H1 (cell line): ENCODE results near the gene NANOS3. TPM values are rescaled to one million over a fixed set of nuclear protein-coding genes. Genes with fewer than 3 reads are reported as not detected.

Source experiments
- CBX8 ChIP-seq: fragments of 300-800, 300-1000 bp; sonication (generic); IDR thresholded peaks from 2 replicates; pipeline ENCODE4 v1.7.1; 2016; ENCODE audit warnings: low read depth, low read length, borderline replicate concordance
- CTBP2 ChIP-seq: IDR thresholded peaks from 2 replicates; pipeline ENCODE4 v1.7.0; 2011; ENCODE audit warnings: borderline replicate concordance, mild to moderate bottlenecking, moderate library complexity, mixed read lengths, low read length; ENCODE audit not compliant: insufficient read depth, insufficient read length
- FOSL1 ChIP-seq: IDR thresholded peaks from 2 replicates; pipeline ENCODE4 v1.6.1; 2011; ENCODE audit warnings: mild to moderate bottlenecking, low read depth, low read length, moderate library complexity; ENCODE audit not compliant: insufficient read depth
- JUND ChIP-seq: IDR thresholded peaks from 2 replicates; pipeline ENCODE4 v1.6.1; 2011; ENCODE audit warnings: mild to moderate bottlenecking, improper control_type of control experiment, low read length
- KDM4A ChIP-seq: IDR thresholded peaks from one replicate; pipeline ENCODE4 v1.7.1; 2012; ENCODE audit warnings: low read depth, mild to moderate bottlenecking, moderate library complexity, low read length, inconsistent platforms; ENCODE audit not compliant: severe bottlenecking
- KDM5A ChIP-seq: fragments of 200-600 bp; IDR thresholded peaks from 2 replicates; pipeline ENCODE4 v1.7.1; 2012; ENCODE audit warnings: mild to moderate bottlenecking, low read length, inconsistent platforms, mixed read lengths
- NANOG ChIP-seq: IDR thresholded peaks from 2 replicates; pipeline ENCODE4 v1.6.1; 2011; ENCODE audit warnings: low read length, low read depth, mild to moderate bottlenecking, inconsistent platforms; ENCODE audit not compliant: insufficient read depth, poor library complexity, severe bottlenecking
- NRF1 ChIP-seq: IDR thresholded peaks from 2 replicates; pipeline ENCODE4 v1.6.1; 2011; ENCODE audit warnings: mild to moderate bottlenecking, low read depth, low read length, improper control_type of control experiment
- PHF8 ChIP-seq: fragments of 200-600 bp; sonication (generic); conservative IDR thresholded peaks from 2 replicates; pipeline ENCODE4 v1.7.1; 2012; ENCODE audit warnings: low read depth, mild to moderate bottlenecking, inconsistent platforms, low read length, moderate library complexity
- POLR2A ChIP-seq, 2 experiments: IDR thresholded peaks; 1 replicate in 1 of 2; 2 replicates in 1 of 2; pipeline ENCODE4 v1.6.1; 2011; ENCODE audit warnings: low read depth in 2 of 2, low read length in 2 of 2, mild to moderate bottlenecking in 2 of 2; ENCODE audit errors: control extremely low read depth in 1 of 2
- RBBP5 ChIP-seq: IDR thresholded peaks from 2 replicates; pipeline ENCODE4 v1.7.1; 2012; ENCODE audit warnings: low read depth, mild to moderate bottlenecking, inconsistent platforms, low read length, moderate library complexity, borderline replicate concordance
- RFX5 ChIP-seq: IDR thresholded peaks from 2 replicates; pipeline ENCODE4 v1.6.1; 2011; ENCODE audit warnings: low read depth, low read length, improper control_type of control experiment, borderline replicate concordance
- RNF2 ChIP-seq: fragments of 200-900, 300-1000 bp; sonication (generic); IDR thresholded peaks from 2 replicates; pipeline ENCODE4 v1.7.1; 2016; ENCODE audit warnings: borderline replicate concordance, low read depth, mild to moderate bottlenecking, antibody characterized with exemption, low read length; ENCODE audit not compliant: poor library complexity, severe bottlenecking; ENCODE audit errors: missing control alignments
- SIN3A ChIP-seq, 2 experiments: IDR thresholded peaks in 1 of 2; conservative IDR thresholded peaks in 1 of 2; 2 replicates each; pipeline ENCODE4 v1.6.1; 2011 to 2012; ENCODE audit warnings: low read length in 2 of 2, improper control_type of control experiment in 1 of 2, low read depth in 1 of 2, mild to moderate bottlenecking in 1 of 2
- SIX5 ChIP-seq: IDR thresholded peaks from 2 replicates; pipeline ENCODE4 v1.6.1; 2011; ENCODE audit warnings: mild to moderate bottlenecking, low read depth, low read length
- SP2 ChIP-seq: IDR thresholded peaks from 2 replicates; pipeline ENCODE4 v1.6.1; 2012; ENCODE audit warnings: mild to moderate bottlenecking, low read length, inconsistent platforms
- SP4 ChIP-seq: IDR thresholded peaks from 2 replicates; pipeline ENCODE4 v1.6.1; 2012; ENCODE audit warnings: low read length, inconsistent platforms
- SRF ChIP-seq: IDR thresholded peaks from 2 replicates; pipeline ENCODE4 v1.6.1; 2011; ENCODE audit warnings: mild to moderate bottlenecking, low read depth, low read length, moderate library complexity
- TBP ChIP-seq: IDR thresholded peaks from 2 replicates; pipeline ENCODE4 v1.6.1; 2011; ENCODE audit warnings: low read depth, low read length, improper control_type of control experiment
- TEAD4 ChIP-seq: IDR thresholded peaks from 2 replicates; pipeline ENCODE4 v1.6.1; 2012; ENCODE audit warnings: low read depth, low read length, inconsistent platforms, mixed read lengths
- YY1 ChIP-seq: IDR thresholded peaks from 2 replicates; pipeline ENCODE4 v1.6.1; 2011; ENCODE audit warnings: low read depth, mild to moderate bottlenecking, low read length
- polyA plus RNA-seq, 7 experiments: library from polyadenylated mRNA; depleted of rRNA in 3 of 7; stranded (reverse) in 5 of 7; unstranded in 2 of 7; fragments of >200 nt in 5 of 7; fragments of 200-250 nt in 2 of 7; gene quantifications; 1 replicate in 5 of 7; 2 replicates in 1 of 7; 4 replicates in 1 of 7; pipeline versions ENCODE4 v1.2.1 to v1.2.3, GENCODE V29; 2011 to 2013; ENCODE audit warnings: missing spikeins in 2 of 7, mixed read lengths in 2 of 7
- total RNA-seq: library from RNA; stranded (reverse); fragmentation: NEBNext Ultra II Directional; extraction: Animal tissue kit (Norgen Biotek cat#: 25700); gene quantifications from 2 replicates; pipeline ENCODE4 v1.2.1, GENCODE V29; 2021
- TF ChIP-seq, protein P1 (sequence below): IDR thresholded peaks from 2 replicates; pipeline ENCODE4 v1.6.1; 2011; ENCODE audit warnings: low read length, improper control_type of control experiment

The NANOS3 gene
- total and polyA plus RNA-seq, 2 of the 8 experiments (the other 6 are each of a cell fraction or from before 2014, with no cell fraction given): 0.62 TPM; not detected in 1

DNA sequence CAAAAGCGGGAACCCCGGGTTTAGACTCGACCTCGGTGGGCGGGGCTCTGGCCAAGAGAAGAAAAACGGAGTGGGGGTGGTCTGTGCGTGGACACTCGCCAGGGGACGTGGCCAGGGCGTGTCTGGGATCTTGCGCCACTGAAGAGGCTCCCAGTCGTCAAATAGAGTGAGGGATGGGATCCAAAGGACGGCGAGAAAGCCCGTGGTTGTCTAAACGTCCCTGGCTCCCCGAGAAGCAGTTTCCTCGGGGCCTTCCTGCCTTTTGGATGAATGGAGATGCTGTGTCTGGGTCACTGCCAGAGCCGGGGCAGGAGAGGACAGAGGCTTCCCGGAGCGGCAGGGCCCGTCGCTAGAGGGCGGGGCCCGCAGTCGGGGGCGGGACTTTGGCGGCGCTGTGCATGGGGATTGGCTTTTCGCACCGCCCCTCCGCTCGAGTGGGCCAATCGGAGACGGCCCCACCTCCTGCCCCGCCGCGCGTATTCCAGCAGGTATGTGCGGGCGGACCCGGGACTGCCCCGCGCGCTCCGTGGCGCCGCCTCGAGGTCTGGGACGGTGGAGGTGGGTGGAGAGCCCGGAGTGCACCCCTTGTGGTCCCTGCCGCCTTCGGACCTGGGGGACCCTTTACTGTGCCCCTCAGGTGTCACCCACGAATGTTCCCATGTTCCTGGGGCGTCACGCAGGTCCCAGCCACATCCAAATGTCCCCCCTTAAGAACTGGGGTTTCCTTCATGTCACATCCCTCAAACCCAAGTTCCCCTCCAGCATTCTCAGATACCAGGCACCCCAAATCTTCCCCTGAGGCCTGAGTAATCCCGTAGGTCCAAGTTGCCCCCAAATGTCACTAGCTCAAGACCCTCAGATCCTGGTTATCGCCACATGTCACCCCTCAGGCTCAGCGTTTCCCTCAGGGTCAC, 43.3 kb upstream of the NANOS3 start (continued):
- no peak for TF ChIP-seq KDM5A
- 0 out of 2 replicates have a peak, but pooled peaks have one; percentile 71 for TF ChIP-seq SP4
- TF ChIP-seq CTBP2: no peak
- TF ChIP-seq FOSL1: no peak
- TF ChIP-seq JUND: no peak
- TF ChIP-seq SP2: peak; percentile 78
- no peak for TF ChIP-seq RFX5
- TF ChIP-seq TEAD4: peak; percentile 60; the same call in 1 of the 2 replicates
- TF ChIP-seq RNF2: no peak
- TF ChIP-seq PHF8: no peak
- no peak for TF ChIP-seq NANOG
- TF ChIP-seq NRF1: no peak
- TF ChIP-seq RBBP5: no peak
- TF ChIP-seq CBX8: no peak
- TF ChIP-seq, protein P1, sequence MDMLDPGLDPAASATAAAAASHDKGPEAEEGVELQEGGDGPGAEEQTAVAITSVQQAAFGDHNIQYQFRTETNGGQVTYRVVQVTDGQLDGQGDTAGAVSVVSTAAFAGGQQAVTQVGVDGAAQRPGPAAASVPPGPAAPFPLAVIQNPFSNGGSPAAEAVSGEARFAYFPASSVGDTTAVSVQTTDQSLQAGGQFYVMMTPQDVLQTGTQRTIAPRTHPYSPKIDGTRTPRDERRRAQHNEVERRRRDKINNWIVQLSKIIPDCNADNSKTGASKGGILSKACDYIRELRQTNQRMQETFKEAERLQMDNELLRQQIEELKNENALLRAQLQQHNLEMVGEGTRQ: no peak
- TF ChIP-seq KDM4A: peak; percentile 40
- no peak for TF ChIP-seq SIX5
- TF ChIP-seq YY1: no peak
- TF ChIP-seq POLR2A (IDR thresholded peaks at IDR 0.05; ENCODE audit: control extremely low read depth in 1 of 2, low read depth in 2 of 2, low read length in 2 of 2): peak in 1 of 2 experiments; percentile 70; a peak in 2 of 3 replicates
- no peak for TF ChIP-seq SRF
- TF ChIP-seq TBP: no peak
- TF ChIP-seq SIN3A (conservative IDR thresholded peaks at IDR 0.05 in 1 of 2, IDR thresholded peaks at IDR 0.05 in 1 of 2; ENCODE audit: low read depth in 1 of 2, low read length in 2 of 2): 0 out of 4 replicates have a peak, but pooled peaks of 1 of the 2 experiments have one; percentile 36
